Stimulated activated CD8-positive, alpha-beta memory T cell treated with anti-CD3 and anti-CD28 coated beads, Interleukin-7, amount 100 ng/mL, for 48 hours (primary cell): ENCODE results near the gene CDCA7L.

ENCODE experiments used
- DNase-seq, 2 donors: peaks; one replicate each; pipeline ENCODE4 v3.0.0-alpha.2; 2020; ENCODE audit warnings: low read depth in 1 of 2; ENCODE audit errors: extremely low read depth in 1 of 2

The CDCA7L gene

GRCh38 chr7:21945454-21946221 lies at the start of gene CDCA7L:
TSS of gene CDCA7L (minus strand) at chr7:21945899. CDS start at chr7:21945804, 95 bp downstream.
- DNase-seq = peak; percentile 60 to 62

DNA sequence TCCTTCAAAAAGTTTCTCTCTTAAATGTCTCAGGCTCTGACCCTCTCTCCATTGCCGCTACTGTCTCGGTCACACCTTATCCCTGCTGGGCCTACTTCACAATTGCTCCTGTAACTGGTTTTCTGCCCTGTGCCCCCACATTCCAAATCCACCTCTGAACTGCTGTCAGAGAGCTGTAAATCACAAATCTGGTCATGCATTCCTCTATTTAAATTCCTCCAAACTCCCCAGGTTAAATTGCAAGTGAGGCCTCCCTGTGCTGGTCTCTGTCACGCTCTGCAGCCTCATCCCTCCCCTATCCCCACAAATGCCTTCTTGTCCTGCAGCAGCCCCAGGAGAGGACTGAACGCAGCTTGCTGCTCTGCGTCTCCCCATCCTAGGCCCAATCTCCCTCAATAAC lies 40.4 kb upstream of the CDCA7L start:
- DNase-seq = no peak

DNA sequence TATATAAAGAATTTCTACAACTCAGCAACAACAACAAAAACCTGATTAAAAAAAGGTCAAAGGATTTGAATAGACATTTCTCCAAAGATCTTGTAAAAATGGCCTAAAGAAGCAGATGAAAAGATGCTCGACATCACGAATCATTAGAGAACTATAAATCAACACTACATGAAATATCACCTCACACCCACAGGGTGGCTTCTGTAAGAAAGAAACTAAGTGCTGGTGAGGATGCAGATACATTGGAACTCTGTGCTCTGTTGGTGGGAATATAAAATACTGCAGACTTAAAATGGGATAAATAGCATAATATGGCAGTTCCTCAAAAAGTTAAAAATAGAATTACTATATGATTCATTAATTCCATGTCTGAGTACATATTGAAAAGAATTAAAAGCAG lies 38.3 kb upstream of the CDCA7L start:
- no peak for DNase-seq

DNA sequence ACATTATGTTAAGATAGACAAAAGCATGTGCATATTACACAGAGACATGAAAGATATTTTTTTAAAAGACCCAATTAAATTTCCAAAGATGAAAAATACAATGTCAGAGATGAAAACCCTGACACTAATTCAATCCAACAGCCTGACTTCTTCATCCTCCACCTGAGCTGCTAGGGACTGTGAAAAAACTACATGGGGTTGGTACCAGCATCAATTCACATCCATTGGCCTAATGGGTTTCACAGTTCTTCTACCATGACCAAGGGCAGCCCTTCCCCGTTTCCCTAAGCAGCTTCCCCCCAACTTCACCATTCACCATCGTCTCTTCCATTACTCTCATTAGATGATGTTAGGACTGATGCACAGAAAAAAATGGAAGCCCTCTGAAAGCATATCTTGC lies 37.4 kb upstream of the CDCA7L start:
- DNase-seq = no peak

- no peak for DNase-seq
These were observed 35.8 kb upstream of the CDCA7L start for GRCh38 chr7:21981524-21981923.

GRCh38 chr7:21980926-21981500 lies 35.3 kb upstream of the CDCA7L start:
- no peak for DNase-seq

- DNase-seq = no peak
These were observed 26.7 kb upstream of the CDCA7L start for GRCh38 chr7:21972397-21972784.

DNA sequence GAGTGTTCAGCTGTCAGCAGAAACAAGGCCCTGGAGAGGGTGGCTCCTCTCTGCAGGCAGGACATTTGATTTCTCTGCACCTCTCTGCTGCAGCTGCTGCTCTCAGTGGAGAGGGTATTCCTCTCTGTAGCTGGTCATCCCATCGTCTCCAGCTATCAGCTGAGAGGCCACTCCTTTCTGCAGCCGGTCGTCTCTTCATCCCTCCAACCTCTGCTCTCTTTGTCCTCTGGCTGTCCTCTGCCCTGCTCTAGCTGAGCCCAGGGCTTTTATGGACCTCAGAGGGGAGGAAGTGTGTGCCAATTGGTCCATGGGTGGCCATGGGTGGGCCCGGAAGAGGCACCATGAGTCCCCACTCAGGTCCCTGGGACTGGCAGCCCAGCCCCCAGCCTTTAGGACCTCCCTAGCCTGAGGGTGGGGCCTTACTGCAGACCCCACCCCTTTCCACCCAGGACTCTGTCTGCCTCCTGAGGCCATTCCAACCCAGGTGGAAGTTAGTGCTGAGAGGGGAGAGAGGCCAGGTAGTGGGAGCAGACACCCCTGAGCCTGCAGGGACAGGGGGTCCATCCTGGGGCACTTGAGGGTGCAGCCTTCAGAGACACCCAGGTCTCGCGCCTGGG lies 26.2 kb upstream of the CDCA7L start:
- DNase-seq = no peak

DNA sequence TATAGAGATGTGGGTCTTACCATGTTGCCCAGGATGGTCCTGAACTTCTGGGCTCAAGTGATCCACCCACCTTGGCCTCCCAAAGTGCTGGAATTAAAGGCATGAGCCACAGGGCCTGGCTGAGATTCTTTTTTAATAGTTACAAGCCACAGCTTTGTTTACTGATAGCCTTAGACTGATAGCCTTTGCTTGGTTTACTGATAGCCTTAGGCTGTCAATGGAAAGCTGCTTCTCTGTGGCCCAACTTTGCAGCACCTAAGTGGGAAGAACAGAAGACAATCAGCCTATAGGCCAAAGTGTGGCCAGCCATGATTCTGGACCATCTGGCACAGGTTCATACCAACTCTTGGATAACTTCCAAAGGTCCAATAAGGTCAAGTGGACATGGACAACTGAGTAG lies 24.1 kb upstream of the CDCA7L start:
- DNase-seq = no peak

DNA sequence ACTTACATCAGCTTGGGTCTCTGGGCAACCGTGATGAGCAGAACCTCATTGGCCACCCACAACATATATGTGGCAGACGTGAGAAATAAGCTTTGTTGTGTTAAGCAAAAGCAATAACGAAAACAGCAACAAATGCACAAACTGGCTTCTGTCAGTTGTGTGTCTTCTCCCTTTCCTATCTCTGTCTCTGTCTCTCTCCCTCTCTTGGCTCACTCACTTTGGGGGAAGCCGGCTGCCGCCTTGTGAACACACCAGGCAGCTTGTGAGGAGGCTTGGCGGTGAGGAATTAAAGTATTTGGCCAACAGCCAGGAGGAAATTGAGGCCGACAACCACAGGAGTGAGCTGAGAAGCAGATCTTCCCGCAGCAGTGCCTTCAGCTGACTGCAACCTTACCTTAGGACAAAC lies 21.9 kb upstream of the CDCA7L start:
- DNase-seq = no peak

DNA sequence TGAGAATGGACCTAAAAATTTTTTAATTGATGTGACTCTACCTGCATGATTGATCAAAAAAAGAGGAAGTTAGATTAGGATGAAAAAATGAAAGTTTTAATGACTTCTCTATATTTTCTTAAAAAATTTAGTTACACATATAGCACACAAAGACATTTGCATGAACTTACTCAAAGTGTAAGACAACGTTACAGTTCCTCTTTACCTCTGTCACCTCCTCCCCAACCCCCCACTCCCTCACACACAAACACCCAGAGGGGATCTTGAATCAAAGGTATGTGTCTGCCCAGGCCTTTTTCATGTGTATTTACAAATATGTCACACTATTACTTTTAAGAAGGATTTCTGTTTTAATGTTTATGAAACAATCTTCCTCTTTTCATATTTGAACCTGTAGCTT lies 20.6 kb upstream of the CDCA7L start:
- no peak for DNase-seq

DNA sequence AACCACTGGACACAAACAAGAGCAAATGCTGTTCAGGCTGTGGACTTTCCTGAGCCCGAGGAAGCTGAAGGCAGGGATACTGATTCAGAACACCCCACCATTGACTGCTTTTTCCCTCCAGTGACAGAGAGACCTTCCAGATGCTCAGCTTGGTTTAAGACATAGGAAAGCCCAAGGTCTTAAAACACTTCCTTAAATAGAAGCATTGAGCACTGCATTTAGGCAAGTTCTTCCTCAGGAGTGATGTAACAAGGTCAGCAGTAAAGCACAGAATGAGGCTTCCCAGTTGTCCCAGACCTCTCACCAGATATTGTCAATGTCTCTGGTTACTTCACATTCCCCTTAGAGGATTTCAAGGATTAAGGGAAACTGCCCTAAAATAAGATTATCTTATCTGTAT lies 19.6 kb upstream of the CDCA7L start:
- no peak for DNase-seq

GRCh38 chr7:21962677-21963076 lies 17.0 kb upstream of the CDCA7L start:
- no peak for DNase-seq

DNA sequence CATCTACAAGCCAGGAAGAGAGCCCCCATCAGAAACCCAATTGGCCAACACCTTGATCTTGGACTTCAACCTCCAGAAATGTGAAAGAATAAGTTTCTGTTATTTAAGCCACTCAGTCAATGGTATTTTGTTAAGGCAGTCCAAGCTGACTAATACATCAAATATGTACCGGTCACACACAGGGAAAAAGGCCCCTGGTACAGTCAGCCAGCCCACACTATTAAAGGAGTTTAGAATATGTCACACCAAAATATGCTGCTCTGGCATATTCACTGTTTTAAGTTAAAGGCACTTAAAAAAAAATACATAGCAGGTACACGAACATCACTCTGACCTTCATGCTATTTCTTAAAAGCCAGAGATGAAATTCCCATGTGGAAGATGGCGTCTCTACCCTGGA lies 15.2 kb upstream of the CDCA7L start:
- DNase-seq = no peak

- DNase-seq = no peak
These were observed 13.7 kb upstream of the CDCA7L start for GRCh38 chr7:21959387-21959776.

DNA sequence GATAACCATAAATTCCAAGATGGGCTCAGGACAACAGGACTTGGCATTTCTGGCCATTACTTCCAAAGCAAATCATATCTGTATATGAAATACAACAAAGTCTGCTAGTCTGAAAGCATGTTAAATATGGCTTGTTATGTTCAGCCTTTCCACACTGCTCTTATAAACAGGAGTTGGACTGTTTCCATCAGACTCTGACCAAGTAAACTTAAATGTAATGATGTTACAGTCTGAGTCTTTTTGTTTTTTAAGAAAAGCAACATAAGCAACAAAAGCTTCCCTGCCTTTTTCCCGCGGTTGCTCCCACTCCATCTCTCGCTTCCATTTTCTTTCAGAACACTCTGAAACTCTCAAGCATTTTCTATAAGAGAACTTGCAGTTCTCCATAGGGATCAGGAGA lies 8.1 kb upstream of the CDCA7L start:
- DNase-seq = no peak

- no peak for DNase-seq
These were observed 3.3 kb upstream of the CDCA7L start for GRCh38 chr7:21948887-21949540.

GRCh38 chr7:21948364-21948763 lies 2.7 kb upstream of the CDCA7L start:
- DNase-seq = no peak

DNA sequence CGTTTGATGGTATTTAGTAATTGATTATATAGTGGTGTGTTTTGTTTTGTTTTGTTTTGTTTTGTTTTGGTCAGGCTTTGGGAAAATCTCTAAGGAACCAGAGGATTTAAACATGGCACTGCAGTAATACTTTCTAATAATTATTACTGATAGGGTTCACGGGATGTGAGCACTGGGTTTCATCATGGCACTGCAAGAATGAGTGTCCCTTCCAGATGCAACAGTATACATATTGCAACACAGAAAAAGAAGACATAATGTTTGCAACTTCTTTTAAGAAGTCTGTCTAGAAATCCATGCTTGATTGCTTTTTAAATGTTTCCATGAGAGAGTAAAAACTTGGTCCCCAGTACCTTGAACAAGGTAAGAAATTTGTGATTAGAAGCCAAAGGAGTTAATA lies 2.2 kb upstream of the CDCA7L start:
- no peak for DNase-seq

GRCh38 chr7:21947056-21947455 lies 1.4 kb upstream of the CDCA7L start:
- no peak for DNase-seq

DNA sequence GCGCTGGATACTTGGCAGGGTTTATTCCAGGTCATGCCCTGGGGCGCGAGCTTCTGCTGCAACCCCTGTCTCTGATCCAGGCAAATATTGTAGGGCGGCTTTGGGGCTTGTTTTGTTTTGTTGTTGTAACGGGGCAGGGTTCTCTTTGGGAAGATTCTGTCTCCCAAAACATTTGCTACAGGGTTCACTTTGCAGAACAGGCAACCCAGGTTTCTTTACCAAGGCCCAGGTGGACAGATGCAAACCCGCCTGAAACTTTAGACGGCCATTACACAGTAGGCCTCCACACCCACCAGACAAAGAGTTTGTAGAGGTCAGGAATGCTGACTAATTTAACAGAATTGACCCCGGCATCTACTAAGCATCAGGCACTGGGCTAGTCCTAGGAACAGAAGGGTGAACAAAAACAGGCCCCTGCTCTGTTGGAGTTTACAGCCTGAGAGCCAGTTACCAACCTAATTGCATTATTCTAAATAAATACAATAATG lies 567 bp upstream of the CDCA7L start:
- no peak for DNase-seq
